A549 (cell line): Measurements from ENCODE around the gene PTPN13.

Experiments used
- CBX2 ChIP-seq: fragments of 200-600 bp; sonication (generic); IDR thresholded peaks from 2 replicates; pipeline ENCODE4 v1.6.1; 2016; ENCODE audit warnings: low read depth, mild to moderate bottlenecking, borderline replicate concordance
- EP300 ChIP-seq, 2 experiments: fragments of >200 bp; sonication (Bioruptor Twin); formaldehyde crosslinking; IDR thresholded peaks; 2 replicates in 1 of 2; 3 replicates in 1 of 2; pipeline ENCODE4 v1.6.1; 2016 to 2017
- HOXB13 ChIP-seq: fragments of 250-450 bp; sonication (Bioruptor Pico); IDR thresholded peaks from 2 replicates; pipeline ENCODE4 v1.5.0; 2020; ENCODE audit warnings: low read depth, mild to moderate bottlenecking, moderate library complexity
- MAFK ChIP-seq: fragments of 450-650 bp; IDR thresholded peaks from 2 replicates; pipeline ENCODE4 v1.6.1; 2014; ENCODE audit not compliant: partially characterized antibody
- MAZ ChIP-seq: fragments of 150-350 bp; IDR thresholded peaks from 2 replicates; pipeline ENCODE4 v1.6.1; 2014; ENCODE audit warnings: antibody characterized with exemption, low read depth, low read length, borderline replicate concordance
- POLR2A ChIP-seq: IDR thresholded peaks from 2 replicates; pipeline ENCODE4 v1.6.1; 2012; ENCODE audit warnings: mild to moderate bottlenecking, low read length
- RFX5 ChIP-seq: fragments of 450-650 bp; IDR thresholded peaks from 2 replicates; pipeline ENCODE4 v1.7.1; 2014; ENCODE audit warnings: antibody characterized with exemption, mild to moderate bottlenecking, moderate library complexity
- ZC3H11A ChIP-seq: fragments of 450-650 bp; IDR thresholded peaks from 2 replicates; pipeline ENCODE4 v1.6.1; 2014; ENCODE audit warnings: antibody characterized with exemption, mild to moderate bottlenecking
- TF ChIP-seq, protein P1 (sequence below): fragments of >200 bp; sonication (Bioruptor Twin); formaldehyde crosslinking; IDR thresholded peaks from 3 replicates; pipeline ENCODE4 v1.5.1; 2016
- TF ChIP-seq, protein P2 (sequence below): fragments of 150-350 bp; IDR thresholded peaks from 2 replicates; pipeline ENCODE4 v1.6.1; 2014; ENCODE audit warnings: low read depth, mild to moderate bottlenecking, low read length

DNA sequence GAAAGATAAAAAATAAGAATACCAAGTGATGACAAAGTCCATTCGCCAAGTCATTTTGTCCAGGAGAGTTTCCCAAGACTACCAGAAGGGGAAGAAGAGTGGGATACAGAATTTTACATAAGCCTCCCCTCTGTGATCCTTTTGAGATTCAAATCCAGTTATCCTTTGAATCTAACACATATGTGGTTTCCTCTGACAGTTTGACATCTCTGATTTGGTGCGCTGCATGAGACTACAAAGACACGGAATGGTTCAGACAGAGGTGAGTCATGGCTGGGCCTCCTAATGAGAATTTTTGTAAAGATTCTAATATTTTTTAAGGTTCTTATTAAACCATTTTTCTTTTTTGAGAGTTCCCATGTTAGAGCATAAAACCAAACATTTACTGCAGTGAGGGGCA, 216.7 kb downstream of the PTPN13 start:
- TF ChIP-seq, protein P1, sequence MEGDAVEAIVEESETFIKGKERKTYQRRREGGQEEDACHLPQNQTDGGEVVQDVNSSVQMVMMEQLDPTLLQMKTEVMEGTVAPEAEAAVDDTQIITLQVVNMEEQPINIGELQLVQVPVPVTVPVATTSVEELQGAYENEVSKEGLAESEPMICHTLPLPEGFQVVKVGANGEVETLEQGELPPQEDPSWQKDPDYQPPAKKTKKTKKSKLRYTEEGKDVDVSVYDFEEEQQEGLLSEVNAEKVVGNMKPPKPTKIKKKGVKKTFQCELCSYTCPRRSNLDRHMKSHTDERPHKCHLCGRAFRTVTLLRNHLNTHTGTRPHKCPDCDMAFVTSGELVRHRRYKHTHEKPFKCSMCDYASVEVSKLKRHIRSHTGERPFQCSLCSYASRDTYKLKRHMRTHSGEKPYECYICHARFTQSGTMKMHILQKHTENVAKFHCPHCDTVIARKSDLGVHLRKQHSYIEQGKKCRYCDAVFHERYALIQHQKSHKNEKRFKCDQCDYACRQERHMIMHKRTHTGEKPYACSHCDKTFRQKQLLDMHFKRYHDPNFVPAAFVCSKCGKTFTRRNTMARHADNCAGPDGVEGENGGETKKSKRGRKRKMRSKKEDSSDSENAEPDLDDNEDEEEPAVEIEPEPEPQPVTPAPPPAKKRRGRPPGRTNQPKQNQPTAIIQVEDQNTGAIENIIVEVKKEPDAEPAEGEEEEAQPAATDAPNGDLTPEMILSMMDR, result no peak
- TF ChIP-seq, protein P2, sequence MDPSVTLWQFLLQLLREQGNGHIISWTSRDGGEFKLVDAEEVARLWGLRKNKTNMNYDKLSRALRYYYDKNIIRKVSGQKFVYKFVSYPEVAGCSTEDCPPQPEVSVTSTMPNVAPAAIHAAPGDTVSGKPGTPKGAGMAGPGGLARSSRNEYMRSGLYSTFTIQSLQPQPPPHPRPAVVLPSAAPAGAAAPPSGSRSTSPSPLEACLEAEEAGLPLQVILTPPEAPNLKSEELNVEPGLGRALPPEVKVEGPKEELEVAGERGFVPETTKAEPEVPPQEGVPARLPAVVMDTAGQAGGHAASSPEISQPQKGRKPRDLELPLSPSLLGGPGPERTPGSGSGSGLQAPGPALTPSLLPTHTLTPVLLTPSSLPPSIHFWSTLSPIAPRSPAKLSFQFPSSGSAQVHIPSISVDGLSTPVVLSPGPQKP, result no peak
- TF ChIP-seq POLR2A (no peak), MAZ (no peak), EP300 (IDR thresholded peaks at IDR 0.05) (no peak), CBX2 (no peak), ZC3H11A (no peak), MAFK (no peak), HOXB13 (CRISPR knock-in tag) (no peak), RFX5 (no peak)
